Pons (tissue), 1 donor: ENCODE measurements around the gene TMPRSS5.

ENCODE experiments used
- DNase-seq: peaks from one replicate; pipeline ENCODE4 v3.0.0-alpha.2; 2016; ENCODE audit warnings: low spot score

The TMPRSS5 gene

GRCh38 chr11:113667801-113668200 lies 38.3 kb downstream of the TMPRSS5 start:
- DNase-seq: no peak

GRCh38 chr11:113666584-113666983 lies 39.5 kb downstream of the TMPRSS5 start:
- no peak for DNase-seq

- no peak for DNase-seq
Observed at GRCh38 chr11:113664981-113665710, 41.0 kb downstream of the TMPRSS5 start.

- no peak for DNase-seq
Observed at GRCh38 chr11:113664069-113664980, 41.8 kb downstream of the TMPRSS5 start.

- no peak for DNase-seq
Observed at GRCh38 chr11:113663567-113663966, 42.5 kb downstream of the TMPRSS5 start.

GRCh38 chr11:113655771-113656170 lies 50.3 kb downstream of the TMPRSS5 start:
- no peak for DNase-seq

- DNase-seq: peak; percentile 9
Observed at GRCh38 chr11:113651023-113651422, 55.1 kb downstream of the TMPRSS5 start.

- no peak for DNase-seq
Observed at GRCh38 chr11:113649311-113649710, 56.8 kb downstream of the TMPRSS5 start.

GRCh38 chr11:113647856-113648255 lies 58.3 kb downstream of the TMPRSS5 start:
- DNase-seq: no peak

GRCh38 chr11:113647108-113647507 lies 59.0 kb downstream of the TMPRSS5 start:
- no peak for DNase-seq

- DNase-seq: no peak
Observed at GRCh38 chr11:113645593-113646349, 60.3 kb downstream of the TMPRSS5 start.

- DNase-seq: no peak
Observed at GRCh38 chr11:113644605-113645004, 61.5 kb downstream of the TMPRSS5 start.

- no peak for DNase-seq
Observed at GRCh38 chr11:113643701-113644100, 62.4 kb downstream of the TMPRSS5 start.

GRCh38 chr11:113643006-113643585 lies 63.0 kb downstream of the TMPRSS5 start:
- DNase-seq: no peak

GRCh38 chr11:113642090-113642489 lies 64.0 kb downstream of the TMPRSS5 start:
- DNase-seq: no peak

- DNase-seq: no peak
Observed at GRCh38 chr11:113638376-113638775, 67.7 kb downstream of the TMPRSS5 start.

GRCh38 chr11:113637636-113638035 lies 68.5 kb downstream of the TMPRSS5 start:
- DNase-seq: no peak
